HepG2 (cell line): ENCODE data around the gene HDLBP. TPM values are rescaled to one million over a fixed set of nuclear protein-coding genes. Genes with fewer than 3 reads are reported as not detected.

Experiments used
- CBX2 ChIP-seq, 2 experiments: fragments of 200-600 bp in 1 of 2; sonication (generic); formaldehyde crosslinking in 1 of 2; IDR thresholded peaks; 2 replicates each; pipeline versions ENCODE4 v1.7.0 to v1.8.1; 2018 to 2022; ENCODE audit warnings: low read depth in 2 of 2, low read length in 1 of 2, mild to moderate bottlenecking in 1 of 2, missing genetic modification reagents in 1 of 2
- HOXA3 ChIP-seq: sonication (generic); formaldehyde crosslinking; IDR thresholded peaks from 2 replicates; pipeline ENCODE4 v1.5.0; 2020; ENCODE audit warnings: missing genetic modification reagents
- MED13 ChIP-seq: sonication (generic); formaldehyde crosslinking; IDR thresholded peaks from 2 replicates; pipeline ENCODE4 v1.5.0; 2020; ENCODE audit warnings: missing genetic modification reagents
- ZNF547 ChIP-seq: sonication (generic); formaldehyde crosslinking; IDR thresholded peaks from 2 replicates; pipeline ENCODE4 v1.5.1; 2020; ENCODE audit warnings: mild to moderate bottlenecking, missing genetic modification reagents
- ZNF607 ChIP-seq: sonication (generic); formaldehyde crosslinking; IDR thresholded peaks from 2 replicates; pipeline ENCODE4 v1.5.1; 2020; ENCODE audit warnings: missing genetic modification reagents, mild to moderate bottlenecking, borderline replicate concordance
- ZNF839 ChIP-seq: sonication (generic); formaldehyde crosslinking; IDR thresholded peaks from 2 replicates; pipeline ENCODE4 v1.4.0; 2020; ENCODE audit warnings: missing genetic modification reagents, mild to moderate bottlenecking, borderline replicate concordance
- polyA plus RNA-seq, 8 experiments: library from polyadenylated mRNA; depleted of rRNA in 3 of 8; stranded (reverse) in 7 of 8; unstranded in 1 of 8; fragments of >200 nt; fragmentation: Illumina TruSeq in 4 of 8; extraction: Trizol in 4 of 8; gene quantifications; 2 replicates each; pipeline versions ENCODE4 v1.2.1 to v1.2.3, GENCODE V29; 2011 to 2016; ENCODE audit warnings: low read depth in 4 of 8, missing spikeins in 1 of 8, mixed read lengths in 1 of 8; ENCODE audit not compliant: insufficient read depth in 1 of 8
- total RNA-seq, 5 experiments: library from RNA; depleted of rRNA; stranded (reverse); fragments of >200 nt; fragmentation: Illumina TruSeq; extraction: Trizol; gene quantifications; 2 replicates each; pipeline ENCODE4 v1.2.3, GENCODE V29; 2016; ENCODE audit warnings: low read depth in 1 of 5
- TF ChIP-seq, protein P1 (sequence below): IDR thresholded peaks from 2 replicates; pipeline ENCODE4 v1.6.1; 2012; ENCODE audit warnings: inconsistent platforms
- TF ChIP-seq, protein P2 (sequence below): sonication (generic); formaldehyde crosslinking; IDR thresholded peaks from 2 replicates; pipeline ENCODE4 v1.4.0; 2020; ENCODE audit warnings: missing genetic modification reagents
- TF ChIP-seq, protein P3 (sequence below): sonication (generic); formaldehyde crosslinking; IDR thresholded peaks from 2 replicates; pipeline ENCODE4 v1.5.0; 2020; ENCODE audit warnings: missing genetic modification reagents
- TF ChIP-seq, protein P4 (sequence below): sonication (generic); formaldehyde crosslinking; IDR thresholded peaks from 2 replicates; pipeline ENCODE4 v1.9.0; 2022; ENCODE audit warnings: low read depth, missing genetic modification reagents
- TF ChIP-seq, protein P5 (sequence below): sonication (generic); formaldehyde crosslinking; IDR thresholded peaks from 2 replicates; pipeline ENCODE4 v1.5.0; 2020; ENCODE audit warnings: mild to moderate bottlenecking, missing genetic modification reagents, moderate library complexity
- TF ChIP-seq, protein P6 (sequence below): sonication (generic); formaldehyde crosslinking; IDR thresholded peaks from 2 replicates; pipeline ENCODE4 v1.4.0; 2020; ENCODE audit warnings: mild to moderate bottlenecking, low read depth, missing genetic modification reagents

The HDLBP gene
- total and polyA plus RNA-seq, 2 of the 13 experiments (the other 11 are each of a cell fraction or from before 2014, with no cell fraction given) = 464 to 707 TPM

DNA sequence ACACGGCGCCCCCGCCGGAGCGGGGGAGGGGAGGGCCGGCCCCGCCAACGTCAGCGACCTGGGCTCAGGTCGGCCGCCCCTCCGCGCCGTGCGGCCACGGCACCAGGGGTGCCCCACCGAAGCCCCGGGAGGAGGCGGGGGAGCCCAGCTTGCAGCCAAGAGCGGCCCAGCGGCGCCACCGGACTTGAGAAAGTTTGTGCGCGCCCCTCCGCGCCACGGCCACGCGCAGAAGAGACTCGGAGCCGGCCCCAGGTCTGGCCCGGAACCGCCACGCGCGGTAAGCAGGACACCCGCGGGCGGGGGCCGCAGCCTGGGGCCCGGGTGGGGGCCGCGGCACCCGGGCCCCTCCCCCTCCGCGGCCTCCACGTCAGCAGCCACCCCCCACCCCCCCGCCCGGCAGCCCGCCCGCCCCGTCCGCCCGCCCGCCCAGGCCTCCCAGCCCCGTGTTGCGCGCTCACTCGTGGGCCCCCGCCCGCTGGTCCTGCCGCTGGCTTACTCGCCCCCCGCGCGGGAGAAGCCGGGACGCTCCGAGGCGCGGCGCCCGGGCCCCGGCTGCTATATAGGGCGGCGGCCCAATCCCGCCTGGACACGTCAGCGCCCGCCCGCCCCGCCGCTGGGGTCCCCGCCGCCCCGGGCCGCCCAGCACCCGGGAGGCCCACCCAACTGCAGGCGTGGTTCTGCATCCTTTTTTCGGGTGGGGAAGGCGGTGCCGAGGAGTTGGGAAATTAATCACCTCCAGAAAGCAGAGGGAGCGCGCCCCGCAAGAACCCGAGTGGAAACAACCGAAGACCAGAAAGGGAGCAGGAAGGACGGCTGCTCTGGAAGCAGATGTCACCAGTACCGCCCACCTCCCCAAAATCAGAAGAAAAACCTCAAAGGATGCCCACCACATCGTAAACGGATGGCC, 42.9 kb downstream of the HDLBP start (continued):
- TF ChIP-seq, protein P1, sequence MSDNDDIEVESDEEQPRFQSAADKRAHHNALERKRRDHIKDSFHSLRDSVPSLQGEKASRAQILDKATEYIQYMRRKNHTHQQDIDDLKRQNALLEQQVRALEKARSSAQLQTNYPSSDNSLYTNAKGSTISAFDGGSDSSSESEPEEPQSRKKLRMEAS = peak; percentile 29; the same call in 1 of the 2 replicates
- no peak for TF ChIP-seq ZNF839 (CRISPR knock-in tag)
- TF ChIP-seq, protein P2, sequence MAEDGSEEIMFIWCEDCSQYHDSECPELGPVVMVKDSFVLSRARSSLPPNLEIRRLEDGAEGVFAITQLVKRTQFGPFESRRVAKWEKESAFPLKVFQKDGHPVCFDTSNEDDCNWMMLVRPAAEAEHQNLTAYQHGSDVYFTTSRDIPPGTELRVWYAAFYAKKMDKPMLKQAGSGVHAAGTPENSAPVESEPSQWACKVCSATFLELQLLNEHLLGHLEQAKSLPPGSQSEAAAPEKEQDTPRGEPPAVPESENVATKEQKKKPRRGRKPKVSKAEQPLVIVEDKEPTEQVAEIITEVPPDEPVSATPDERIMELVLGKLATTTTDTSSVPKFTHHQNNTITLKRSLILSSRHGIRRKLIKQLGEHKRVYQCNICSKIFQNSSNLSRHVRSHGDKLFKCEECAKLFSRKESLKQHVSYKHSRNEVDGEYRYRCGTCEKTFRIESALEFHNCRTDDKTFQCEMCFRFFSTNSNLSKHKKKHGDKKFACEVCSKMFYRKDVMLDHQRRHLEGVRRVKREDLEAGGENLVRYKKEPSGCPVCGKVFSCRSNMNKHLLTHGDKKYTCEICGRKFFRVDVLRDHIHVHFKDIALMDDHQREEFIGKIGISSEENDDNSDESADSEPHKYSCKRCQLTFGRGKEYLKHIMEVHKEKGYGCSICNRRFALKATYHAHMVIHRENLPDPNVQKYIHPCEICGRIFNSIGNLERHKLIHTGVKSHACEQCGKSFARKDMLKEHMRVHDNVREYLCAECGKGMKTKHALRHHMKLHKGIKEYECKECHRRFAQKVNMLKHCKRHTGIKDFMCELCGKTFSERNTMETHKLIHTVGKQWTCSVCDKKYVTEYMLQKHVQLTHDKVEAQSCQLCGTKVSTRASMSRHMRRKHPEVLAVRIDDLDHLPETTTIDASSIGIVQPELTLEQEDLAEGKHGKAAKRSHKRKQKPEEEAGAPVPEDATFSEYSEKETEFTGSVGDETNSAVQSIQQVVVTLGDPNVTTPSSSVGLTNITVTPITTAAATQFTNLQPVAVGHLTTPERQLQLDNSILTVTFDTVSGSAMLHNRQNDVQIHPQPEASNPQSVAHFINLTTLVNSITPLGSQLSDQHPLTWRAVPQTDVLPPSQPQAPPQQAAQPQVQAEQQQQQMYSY = peak; percentile 42; the same call in 1 of the 2 replicates
- TF ChIP-seq CBX2 (IDR thresholded peaks at IDR 0.05; ENCODE audit: low read depth, low read length) = no peak
- no peak for TF ChIP-seq CBX2 (CRISPR knock-in tag; IDR thresholded peaks at IDR 0.05; ENCODE audit: low read depth)
- TF ChIP-seq ZNF547 = no peak
- TF ChIP-seq, protein P3, sequence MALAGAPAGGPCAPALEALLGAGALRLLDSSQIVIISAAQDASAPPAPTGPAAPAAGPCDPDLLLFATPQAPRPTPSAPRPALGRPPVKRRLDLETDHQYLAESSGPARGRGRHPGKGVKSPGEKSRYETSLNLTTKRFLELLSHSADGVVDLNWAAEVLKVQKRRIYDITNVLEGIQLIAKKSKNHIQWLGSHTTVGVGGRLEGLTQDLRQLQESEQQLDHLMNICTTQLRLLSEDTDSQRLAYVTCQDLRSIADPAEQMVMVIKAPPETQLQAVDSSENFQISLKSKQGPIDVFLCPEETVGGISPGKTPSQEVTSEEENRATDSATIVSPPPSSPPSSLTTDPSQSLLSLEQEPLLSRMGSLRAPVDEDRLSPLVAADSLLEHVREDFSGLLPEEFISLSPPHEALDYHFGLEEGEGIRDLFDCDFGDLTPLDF (CRISPR knock-in tag) = 0 out of 2 replicates have a peak, but pooled peaks have one; percentile 33
- no peak for TF ChIP-seq ZNF607 (CRISPR knock-in tag)
- TF ChIP-seq, protein P4, sequence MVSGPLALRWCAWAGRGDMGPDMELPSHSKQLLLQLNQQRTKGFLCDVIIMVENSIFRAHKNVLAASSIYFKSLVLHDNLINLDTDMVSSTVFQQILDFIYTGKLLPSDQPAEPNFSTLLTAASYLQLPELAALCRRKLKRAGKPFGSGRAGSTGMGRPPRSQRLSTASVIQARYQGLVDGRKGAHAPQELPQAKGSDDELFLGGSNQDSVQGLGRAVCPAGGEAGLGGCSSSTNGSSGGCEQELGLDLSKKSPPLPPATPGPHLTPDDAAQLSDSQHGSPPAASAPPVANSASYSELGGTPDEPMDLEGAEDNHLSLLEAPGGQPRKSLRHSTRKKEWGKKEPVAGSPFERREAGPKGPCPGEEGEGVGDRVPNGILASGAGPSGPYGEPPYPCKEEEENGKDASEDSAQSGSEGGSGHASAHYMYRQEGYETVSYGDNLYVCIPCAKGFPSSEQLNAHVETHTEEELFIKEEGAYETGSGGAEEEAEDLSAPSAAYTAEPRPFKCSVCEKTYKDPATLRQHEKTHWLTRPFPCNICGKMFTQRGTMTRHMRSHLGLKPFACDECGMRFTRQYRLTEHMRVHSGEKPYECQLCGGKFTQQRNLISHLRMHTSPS = no peak
- no peak for TF ChIP-seq MED13 (CRISPR knock-in tag)
- TF ChIP-seq, protein P5, sequence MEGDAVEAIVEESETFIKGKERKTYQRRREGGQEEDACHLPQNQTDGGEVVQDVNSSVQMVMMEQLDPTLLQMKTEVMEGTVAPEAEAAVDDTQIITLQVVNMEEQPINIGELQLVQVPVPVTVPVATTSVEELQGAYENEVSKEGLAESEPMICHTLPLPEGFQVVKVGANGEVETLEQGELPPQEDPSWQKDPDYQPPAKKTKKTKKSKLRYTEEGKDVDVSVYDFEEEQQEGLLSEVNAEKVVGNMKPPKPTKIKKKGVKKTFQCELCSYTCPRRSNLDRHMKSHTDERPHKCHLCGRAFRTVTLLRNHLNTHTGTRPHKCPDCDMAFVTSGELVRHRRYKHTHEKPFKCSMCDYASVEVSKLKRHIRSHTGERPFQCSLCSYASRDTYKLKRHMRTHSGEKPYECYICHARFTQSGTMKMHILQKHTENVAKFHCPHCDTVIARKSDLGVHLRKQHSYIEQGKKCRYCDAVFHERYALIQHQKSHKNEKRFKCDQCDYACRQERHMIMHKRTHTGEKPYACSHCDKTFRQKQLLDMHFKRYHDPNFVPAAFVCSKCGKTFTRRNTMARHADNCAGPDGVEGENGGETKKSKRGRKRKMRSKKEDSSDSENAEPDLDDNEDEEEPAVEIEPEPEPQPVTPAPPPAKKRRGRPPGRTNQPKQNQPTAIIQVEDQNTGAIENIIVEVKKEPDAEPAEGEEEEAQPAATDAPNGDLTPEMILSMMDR (CRISPR knock-in tag) = no peak; the same call in 1 of the 2 replicates
- TF ChIP-seq, protein P6, sequence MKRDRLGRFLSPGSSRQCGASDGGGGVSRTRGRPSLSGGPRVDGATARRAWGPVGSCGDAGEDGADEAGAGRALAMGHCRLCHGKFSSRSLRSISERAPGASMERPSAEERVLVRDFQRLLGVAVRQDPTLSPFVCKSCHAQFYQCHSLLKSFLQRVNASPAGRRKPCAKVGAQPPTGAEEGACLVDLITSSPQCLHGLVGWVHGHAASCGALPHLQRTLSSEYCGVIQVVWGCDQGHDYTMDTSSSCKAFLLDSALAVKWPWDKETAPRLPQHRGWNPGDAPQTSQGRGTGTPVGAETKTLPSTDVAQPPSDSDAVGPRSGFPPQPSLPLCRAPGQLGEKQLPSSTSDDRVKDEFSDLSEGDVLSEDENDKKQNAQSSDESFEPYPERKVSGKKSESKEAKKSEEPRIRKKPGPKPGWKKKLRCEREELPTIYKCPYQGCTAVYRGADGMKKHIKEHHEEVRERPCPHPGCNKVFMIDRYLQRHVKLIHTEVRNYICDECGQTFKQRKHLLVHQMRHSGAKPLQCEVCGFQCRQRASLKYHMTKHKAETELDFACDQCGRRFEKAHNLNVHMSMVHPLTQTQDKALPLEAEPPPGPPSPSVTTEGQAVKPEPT (CRISPR knock-in tag) = no peak
- TF ChIP-seq HOXA3 (CRISPR knock-in tag) = peak; percentile 43
